Activated CD8-positive, alpha-beta memory T cell treated with anti-CD3 and anti-CD28 coated beads, Interleukin-2, amount 10 ng/mL, durations not matched to agents 7 days and 5 days (primary cell): Measurements from ENCODE around the gene IL17REL. TPM values are rescaled to one million over a fixed set of nuclear protein-coding genes. Genes with fewer than 3 reads are reported as not detected.

Source experiments
- ATAC-seq: fragments of 150-1000 bp; cut with Tn5 transposase; one replicate; pipeline ENCODE4 v1.10.0; 2021; ENCODE audit warnings: moderate library complexity
- CTCF ChIA-PET: fragments of 350-600 bp; sonication (Branson Sonifier 250); formaldehyde crosslinking; loops from one replicate; lab custom pipeline; 2021; ENCODE audit warnings: antibody characterized with exemption; lab: Charles Lee
- DNase-seq: peaks from one replicate; pipeline ENCODE4 v3.0.0-alpha.2; 2020
- H3K27ac Mint-ChIP-seq: one replicate; pipeline ENCODE4 v1.8.0; 2021; ENCODE audit warnings: mild to moderate bottlenecking, mixed read lengths
- H3K27me3 Mint-ChIP-seq: one replicate; pipeline ENCODE4 v1.8.0; 2021; ENCODE audit warnings: mixed read lengths
- H3K36me3 Mint-ChIP-seq: one replicate; pipeline ENCODE4 v1.8.0; 2021; ENCODE audit warnings: mild to moderate bottlenecking, mixed read lengths
- H3K4me1 Mint-ChIP-seq: one replicate; pipeline ENCODE4 v1.8.0; 2021; ENCODE audit warnings: mixed read lengths
- H3K4me3 Mint-ChIP-seq: one replicate; pipeline ENCODE4 v1.8.0; 2021; ENCODE audit warnings: mild to moderate bottlenecking, moderate library complexity, mixed read lengths
- H3K9me3 Mint-ChIP-seq: one replicate; pipeline ENCODE4 v1.8.0; 2022; ENCODE audit warnings: low read depth, mixed read lengths
- total RNA-seq, 2 experiments: library from RNA; stranded (reverse); gene quantifications; one replicate each; pipeline ENCODE4 v1.2.3, GENCODE V29; 2021

The IL17REL gene
- total RNA-seq, 2 experiments from 2014 or later, result 0.05 TPM; not detected in 1

GRCh38 chr22:50011447-50012210 lies 936 bp downstream of the IL17REL start:
- H3K4me3 Mint-ChIP-seq, result no peak overlapping the region
- H3K36me3 Mint-ChIP-seq, result no peaks in the 10 kb centered on the region
- peaks cover 13% of the 10 kb centered on the region for H3K4me1 Mint-ChIP-seq
- CTCF ChIA-PET, result interaction anchor here (1.3 kb wide), 1 partner anchor 18 kb away, joined by 4 read pairs; no protein-coding TSS in a partner anchor
- no peak for DNase-seq
- H3K27me3 Mint-ChIP-seq, result peaks cover 11% of the 10 kb centered on the region
- H3K27ac Mint-ChIP-seq, result no peak overlapping the region
- no peaks in the 10 kb centered on the region for H3K9me3 Mint-ChIP-seq
- no peak for ATAC-seq

GRCh38 chr22:50010676-50011446 lies 1.7 kb downstream of the IL17REL start:
- no peak overlapping the region for H3K4me3 Mint-ChIP-seq
- no peak overlapping the region for H3K27ac Mint-ChIP-seq
- peaks cover 11% of the 10 kb centered on the region for H3K27me3 Mint-ChIP-seq
- ATAC-seq, result peak; percentile 25
- peaks cover 5% of the 10 kb centered on the region for H3K4me1 Mint-ChIP-seq
- H3K36me3 Mint-ChIP-seq, result no peaks in the 10 kb centered on the region
- CTCF ChIA-PET, result interaction anchor here (1.3 kb wide), 1 partner anchor 17 kb away, joined by 4 read pairs; no protein-coding TSS in a partner anchor
- DNase-seq, result peak; percentile 42
- H3K9me3 Mint-ChIP-seq, result no peaks in the 10 kb centered on the region

- H3K36me3 Mint-ChIP-seq, result no peaks in the 10 kb centered on the region
- peaks cover 5% of the 10 kb centered on the region for H3K4me1 Mint-ChIP-seq
- DNase-seq (peak; percentile 40), ATAC-seq (no peak)
- no peak overlapping the region for H3K27ac Mint-ChIP-seq
- no peak overlapping the region for H3K4me3 Mint-ChIP-seq
- CTCF ChIA-PET, result interaction anchor here (1.2 kb wide), 1 partner anchor 15 kb away, joined by 6 read pairs; no protein-coding TSS in a partner anchor
- no peaks in the 10 kb centered on the region for H3K9me3 Mint-ChIP-seq
- H3K27me3 Mint-ChIP-seq, result peaks cover 14% of the 10 kb centered on the region
Observed at GRCh38 chr22:50009765-50010675, 2.5 kb downstream of the IL17REL start.

GRCh38 chr22:50009251-50009650 lies 3.3 kb downstream of the IL17REL start:
- H3K9me3 Mint-ChIP-seq, result no peaks in the 10 kb centered on the region
- H3K36me3 Mint-ChIP-seq, result no peaks in the 10 kb centered on the region
- CTCF ChIA-PET, result interaction anchor here (1.2 kb wide), 1 partner anchor 14 kb away, joined by 6 read pairs; no protein-coding TSS in a partner anchor
- H3K27ac Mint-ChIP-seq, result no peak overlapping the region
- H3K4me1 Mint-ChIP-seq, result peaks cover 7% of the 10 kb centered on the region
- peaks cover 15% of the 10 kb centered on the region for H3K27me3 Mint-ChIP-seq
- ATAC-seq (no peak), DNase-seq (no peak)
- H3K4me3 Mint-ChIP-seq, result no peak overlapping the region

GRCh38 chr22:50008151-50009040 lies 4.2 kb downstream of the IL17REL start:
- Mint-ChIP-seq H3K36me3 (no peaks in the 10 kb centered on the region), H3K27ac (no peak overlapping the region), H3K27me3 (peaks cover 17% of the 10 kb centered on the region), H3K4me1 (peaks cover 5% of the 10 kb centered on the region), H3K9me3 (no peaks in the 10 kb centered on the region), H3K4me3 (no peak overlapping the region)
- no peak for DNase-seq
- ATAC-seq, result no peak
- CTCF ChIA-PET, result interaction anchor here (1.2 kb wide), 1 partner anchor 13 kb away, joined by 6 read pairs; no protein-coding TSS in a partner anchor

- Mint-ChIP-seq H3K4me3 (no peak overlapping the region), H3K36me3 (no peaks in the 10 kb centered on the region), H3K4me1 (peaks cover 5% of the 10 kb centered on the region), H3K27ac (no peak overlapping the region), H3K9me3 (no peaks in the 10 kb centered on the region), H3K27me3 (peaks cover 20% of the 10 kb centered on the region)
- DNase-seq (no peak), ATAC-seq (no peak)
- CTCF ChIA-PET, result no interaction called here
Observed at GRCh38 chr22:50007057-50007511, 5.5 kb downstream of the IL17REL start.

GRCh38 chr22:50004918-50005317 lies 7.6 kb downstream of the IL17REL start:
- Mint-ChIP-seq H3K27ac (no peak overlapping the region), H3K36me3 (no peaks in the 10 kb centered on the region), H3K4me3 (no peak overlapping the region), H3K9me3 (no peaks in the 10 kb centered on the region), H3K4me1 (peaks cover 2% of the 10 kb centered on the region), H3K27me3 (peaks cover 14% of the 10 kb centered on the region)
- CTCF ChIA-PET, result interaction anchor here (0.8 to 2.3 kb wide), 4 partner anchors 14 to 75 kb away, joined by 3 to 7 read pairs (median 3); no protein-coding TSS in a partner anchor
- DNase-seq (no peak), ATAC-seq (no peak)

- no peaks in the 10 kb centered on the region for H3K36me3 Mint-ChIP-seq
- peaks cover 2% of the 10 kb centered on the region for H3K4me1 Mint-ChIP-seq
- H3K27ac Mint-ChIP-seq, result no peak overlapping the region
- H3K4me3 Mint-ChIP-seq, result no peak overlapping the region
- H3K27me3 Mint-ChIP-seq, result peaks cover 11% of the 10 kb centered on the region
- ATAC-seq (no peak), DNase-seq (no peak)
- H3K9me3 Mint-ChIP-seq, result no peaks in the 10 kb centered on the region
- CTCF ChIA-PET, result interaction anchor here (1.3 kb wide), 1 partner anchor 21 kb away, joined by 3 read pairs; no protein-coding TSS in a partner anchor
Observed at GRCh38 chr22:50002791-50003190, 9.8 kb downstream of the IL17REL start.

- ATAC-seq, result no peak
- H3K27me3 Mint-ChIP-seq, result peaks cover 11% of the 10 kb centered on the region
- no peak overlapping the region for H3K4me3 Mint-ChIP-seq
- no peaks in the 10 kb centered on the region for H3K36me3 Mint-ChIP-seq
- CTCF ChIA-PET, result interaction anchor here (1.3 kb wide), 1 partner anchor 19 kb away, joined by 3 read pairs; no protein-coding TSS in a partner anchor
- peak; percentile 31 for DNase-seq
- H3K4me1 Mint-ChIP-seq, result peaks cover 4% of the 10 kb centered on the region
- no peak overlapping the region for H3K27ac Mint-ChIP-seq
- H3K9me3 Mint-ChIP-seq, result no peaks in the 10 kb centered on the region
Observed at GRCh38 chr22:50001388-50002231, 11.0 kb downstream of the IL17REL start.

GRCh38 chr22:50000587-50001387 lies 11.8 kb downstream of the IL17REL start:
- Mint-ChIP-seq H3K9me3 (no peaks in the 10 kb centered on the region), H3K27me3 (peaks cover 11% of the 10 kb centered on the region), H3K4me1 (peaks cover 4% of the 10 kb centered on the region), H3K36me3 (no peaks in the 10 kb centered on the region), H3K27ac (no peak overlapping the region), H3K4me3 (no peak overlapping the region)
- no peak for ATAC-seq
- DNase-seq, result no peak
- CTCF ChIA-PET, result interaction anchor here (1.0 kb wide), 1 partner anchor 30 kb away, joined by 3 read pairs; no protein-coding TSS in a partner anchor
